Neural progenitor cell (in vitro differentiated cells): ENCODE data around the gene CDH13.

ENCODE experiments used
- CTCF ChIP-seq: fragments of 200-600 bp; sonication (generic); IDR thresholded peaks from 2 replicates; pipeline ENCODE4 v1.5.1; 2017; ENCODE audit warnings: antibody characterized with exemption, mild to moderate bottlenecking
- EZH2 ChIP-seq: fragments of 200-600 bp; sonication (generic); IDR thresholded peaks from 2 replicates; pipeline ENCODE4 v1.6.1; 2017; ENCODE audit warnings: antibody characterized with exemption, mild to moderate bottlenecking, moderate library complexity

- TF ChIP-seq EZH2 = no peak
- no peak for TF ChIP-seq CTCF
These were observed 180.5 kb downstream of the CDH13 start for GRCh38 chr16:82807311-82807710.
